HepG2 (cell line): ENCODE data around the gene PYGO2. TPM values are rescaled to one million over a fixed set of nuclear protein-coding genes. Genes with fewer than 3 reads are reported as not detected.

Experiments
- ATF6 ChIP-seq: sonication (generic); formaldehyde crosslinking; conservative IDR thresholded peaks from 2 replicates; pipeline ENCODE4 v1.4.0; 2020; ENCODE audit warnings: missing genetic modification reagents
- BCL6 ChIP-seq: IDR thresholded peaks from 2 replicates; pipeline ENCODE4 v1.6.1; 2016; ENCODE audit warnings: missing genetic modification reagents, missing compliant biosample characterization
- BRF2 ChIP-seq: sonication (generic); formaldehyde crosslinking; IDR thresholded peaks from 2 replicates; pipeline ENCODE4 v1.8.1; 2022; ENCODE audit warnings: mild to moderate bottlenecking, missing genetic modification reagents
- CAMTA2 ChIP-seq: sonication (generic); formaldehyde crosslinking; IDR thresholded peaks from 2 replicates; pipeline ENCODE4 v1.4.0; 2020; ENCODE audit warnings: mild to moderate bottlenecking, missing genetic modification reagents, borderline replicate concordance
- CCDC6 ChIP-seq: sonication (generic); formaldehyde crosslinking; IDR thresholded peaks from 2 replicates; pipeline ENCODE4 v1.8.1; 2022; ENCODE audit warnings: mild to moderate bottlenecking, missing genetic modification reagents, moderate library complexity
- DMAP1 ChIP-seq: IDR thresholded peaks from 2 replicates; pipeline ENCODE4 v1.6.1; 2016
- HIVEP1 ChIP-seq: sonication (generic); formaldehyde crosslinking; IDR thresholded peaks from 2 replicates; pipeline ENCODE4 v1.4.0; 2020; ENCODE audit warnings: mild to moderate bottlenecking, missing genetic modification reagents
- KLF12 ChIP-seq: sonication (generic); formaldehyde crosslinking; IDR thresholded peaks from 2 replicates; pipeline ENCODE4 v1.4.0; 2020; ENCODE audit warnings: missing genetic modification reagents, borderline replicate concordance
- KMT2A ChIP-seq: sonication (generic); formaldehyde crosslinking; IDR thresholded peaks from 2 replicates; pipeline ENCODE4 v1.4.0; 2020; ENCODE audit warnings: missing genetic modification reagents
- MEIS2 ChIP-seq: sonication (generic); formaldehyde crosslinking; IDR thresholded peaks from 2 replicates; pipeline ENCODE4 v1.9.0; 2021; ENCODE audit warnings: mild to moderate bottlenecking, missing genetic modification reagents
- MYNN ChIP-seq: sonication (generic); formaldehyde crosslinking; IDR thresholded peaks from 2 replicates; pipeline ENCODE4 v1.4.0; 2020; ENCODE audit warnings: mild to moderate bottlenecking, low read depth, missing genetic modification reagents
- NR1H2 ChIP-seq: sonication (generic); formaldehyde crosslinking; IDR thresholded peaks from 2 replicates; pipeline ENCODE4 v1.8.1; 2022; ENCODE audit warnings: low read depth, missing genetic modification reagents, borderline replicate concordance
- NRL ChIP-seq: sonication (generic); formaldehyde crosslinking; IDR thresholded peaks from 2 replicates; pipeline ENCODE4 v1.5.0; 2020; ENCODE audit warnings: missing genetic modification reagents, mild to moderate bottlenecking, moderate library complexity, borderline replicate concordance
- POLR2AphosphoS5 ChIP-seq: IDR thresholded peaks from 2 replicates; pipeline ENCODE4 v1.6.1; 2012; ENCODE audit warnings: low read depth, low read length
- PTBP1 ChIP-seq: fragments of 200-400 bp; formaldehyde crosslinking; IDR thresholded peaks from 2 replicates; pipeline ENCODE4 v1.6.1; 2018; ENCODE audit warnings: low read length, low read depth; ENCODE audit not compliant: poor library complexity, severe bottlenecking
- RCOR2 ChIP-seq: IDR thresholded peaks from 2 replicates; pipeline ENCODE4 v1.6.1; 2016; ENCODE audit warnings: missing biosample characterization, missing genetic modification reagents
- SYNCRIP ChIP-seq: fragments of 200-400 bp; formaldehyde crosslinking; IDR thresholded peaks from 2 replicates; pipeline ENCODE4 v1.6.1; 2018; ENCODE audit warnings: mild to moderate bottlenecking, low read depth, low read length; ENCODE audit not compliant: insufficient read depth
- TARDBP ChIP-seq: sonication (generic); formaldehyde crosslinking; IDR thresholded peaks from 2 replicates; pipeline ENCODE4 v1.8.0; 2022; ENCODE audit warnings: mild to moderate bottlenecking, missing genetic modification reagents
- UBTF ChIP-seq: sonication (generic); formaldehyde crosslinking; IDR thresholded peaks from 2 replicates; pipeline ENCODE4 v1.4.0; 2020; ENCODE audit warnings: mild to moderate bottlenecking, missing genetic modification reagents
- ZNF292 ChIP-seq: sonication (generic); formaldehyde crosslinking; IDR thresholded peaks from 2 replicates; pipeline ENCODE4 v1.8.1; 2022; ENCODE audit warnings: mild to moderate bottlenecking, low read depth, missing genetic modification reagents, borderline replicate concordance
- ZNF790 ChIP-seq: sonication (generic); formaldehyde crosslinking; IDR thresholded peaks from 2 replicates; pipeline ENCODE4 v1.8.0; 2022; ENCODE audit warnings: missing genetic modification reagents, mild to moderate bottlenecking, borderline replicate concordance
- polyA plus RNA-seq, 8 experiments: library from polyadenylated mRNA; depleted of rRNA in 3 of 8; stranded (reverse) in 7 of 8; unstranded in 1 of 8; fragments of >200 nt; fragmentation: Illumina TruSeq in 4 of 8; extraction: Trizol in 4 of 8; gene quantifications; 2 replicates each; pipeline versions ENCODE4 v1.2.1 to v1.2.3, GENCODE V29; 2011 to 2016; ENCODE audit warnings: low read depth in 4 of 8, missing spikeins in 1 of 8, mixed read lengths in 1 of 8; ENCODE audit not compliant: insufficient read depth in 1 of 8
- total RNA-seq, 5 experiments: library from RNA; depleted of rRNA; stranded (reverse); fragments of >200 nt; fragmentation: Illumina TruSeq; extraction: Trizol; gene quantifications; 2 replicates each; pipeline ENCODE4 v1.2.3, GENCODE V29; 2016; ENCODE audit warnings: low read depth in 1 of 5

PYGO2 gene
- total and polyA plus RNA-seq, 2 of the 13 experiments (the other 11 are each of a cell fraction or from before 2014, with no cell fraction given) = 20.3 to 21.8 TPM

GRCh38 chr1:154931940-154932487, 29.6 kb downstream of the PYGO2 start (continued):
- TF ChIP-seq KMT2A (CRISPR knock-in tag) (no peak), RCOR2 (CRISPR knock-in tag) (no peak), ZNF292 (CRISPR knock-in tag) (peak; percentile 77; the same call in 1 of the 2 replicates), PTBP1 (no peak), HIVEP1 (CRISPR knock-in tag) (no peak), BCL6 (CRISPR knock-in tag) (no peak), TARDBP (CRISPR knock-in tag) (no peak; the same call in none of the 2 replicates), NRL (no peak), NR1H2 (CRISPR knock-in tag) (no peak), CAMTA2 (CRISPR knock-in tag) (no peak), ATF6 (CRISPR knock-in tag) (no peak), KLF12 (no peak), MEIS2 (peak; percentile 62; the same call in 1 of the 2 replicates), CCDC6 (CRISPR knock-in tag) (no peak), MYNN (CRISPR knock-in tag) (no peak), BRF2 (CRISPR knock-in tag) (no peak), POLR2AphosphoS5 (peak; percentile 80), UBTF (CRISPR knock-in tag) (no peak), ZNF790 (no peak), SYNCRIP (no peak), DMAP1 (CRISPR knock-in tag) (peak; percentile 44; the same call in 1 of the 2 replicates)
